H1 (cell line): ENCODE data around the gene LAMA3. TPM values are rescaled to one million over a fixed set of nuclear protein-coding genes. Genes with fewer than 3 reads are reported as not detected.

Source experiments
- CTCF ChIA-PET: fragments of 300-600 bp; sonication (Branson Sonifier 250); formaldehyde crosslinking; loops from one replicate; lab custom pipeline; 2021; ENCODE audit not compliant: partially characterized antibody; lab: Charles Lee
- POLR2A ChIA-PET: fragments of 300-600 bp; sonication (Branson Sonifier 250); formaldehyde crosslinking; loops from one replicate; lab custom pipeline; 2021; ENCODE audit warnings: inconsistent platforms; ENCODE audit not compliant: partially characterized antibody; lab: Charles Lee
- DNase-seq, 2 experiments: peaks; one replicate each; pipeline versions ENCODE4 v3.0.0 to v3.0.0-alpha.2; 2010 to 2022; ENCODE audit warnings: low spot score in 2 of 2, low read depth in 1 of 2, mixed read lengths in 1 of 2
- FAIRE-seq: peaks from 2 replicates; lab custom pipeline; 2011; peaks lifted over from hg19 to GRCh38; lab: Jason Lieb, UNC
- H2AFZ ChIP-seq: 2 replicates; pipeline ENCODE4 v1.8.1; 2012; ENCODE audit warnings: low read length, inconsistent platforms
- H2AK5ac ChIP-seq: 2 replicates; pipeline ENCODE4 v1.6.1; 2013; ENCODE audit warnings: low read depth, low read length
- H2BK120ac ChIP-seq: replicated peaks from 2 replicates; pipeline ENCODE3; 2013; ENCODE audit warnings: low read depth, low read length, inconsistent platforms
- H2BK12ac ChIP-seq: 2 replicates; pipeline ENCODE4 v1.6.1; 2013; ENCODE audit warnings: low read depth, low read length
- H2BK15ac ChIP-seq: 2 replicates; pipeline ENCODE4 v1.6.1; 2013; ENCODE audit warnings: low read length
- H2BK20ac ChIP-seq: 2 replicates; pipeline ENCODE4 v1.6.1; 2013; ENCODE audit warnings: low read length
- H2BK5ac ChIP-seq: 2 replicates; pipeline ENCODE4 v1.6.1; 2013; ENCODE audit warnings: low read depth, low read length
- H3K14ac ChIP-seq: 2 replicates; pipeline ENCODE4 v1.6.1; 2013; ENCODE audit warnings: inconsistent platforms; ENCODE audit not compliant: insufficient read length
- H3K18ac ChIP-seq: 2 replicates; pipeline ENCODE4 v1.6.1; 2013; ENCODE audit warnings: low read length; ENCODE audit errors: extremely low read depth
- H3K23ac ChIP-seq: 2 replicates; pipeline ENCODE4 v1.6.1; 2013; ENCODE audit warnings: inconsistent platforms; ENCODE audit not compliant: insufficient read length
- H3K23me2 ChIP-seq: 2 replicates; pipeline ENCODE4 v1.6.1; 2013; ENCODE audit warnings: low read depth, low read length
- H3K27ac ChIP-seq: 2 replicates; pipeline ENCODE4 v1.6.1; 2011; ENCODE audit warnings: low read depth, low read length, inconsistent platforms
- H3K27me3 ChIP-seq, 4 experiments: replicated peaks in 1 of 4; 1 replicate in 1 of 4; 2 replicates in 3 of 4; pipeline versions ENCODE4 v1.6.1 to v1.8.1; 2011 to 2013; ENCODE audit warnings: low read length in 3 of 4, mild to moderate bottlenecking in 3 of 4, inconsistent platforms in 2 of 4, mixed read lengths in 2 of 4, moderate library complexity in 1 of 4; ENCODE audit not compliant: control insufficient read depth in 3 of 4, insufficient read depth in 3 of 4; ENCODE audit errors: extremely low read depth in 1 of 4
- H3K36me3 ChIP-seq, 4 experiments: 2 replicates each; pipeline versions ENCODE4 v1.6.1 to v1.8.1; 2011 to 2013; ENCODE audit warnings: mild to moderate bottlenecking in 4 of 4, low read length in 3 of 4, moderate library complexity in 2 of 4, control low read depth in 1 of 4, inconsistent platforms in 1 of 4; ENCODE audit not compliant: insufficient read depth in 4 of 4, control insufficient read depth in 2 of 4
- H3K4ac ChIP-seq: replicated peaks from 2 replicates; pipeline ENCODE3; 2013; ENCODE audit warnings: low read length, low read depth, mixed read lengths, inconsistent platforms; ENCODE audit not compliant: insufficient read length
- H3K4me1 ChIP-seq, 4 experiments: replicated peaks in 1 of 4; 1 replicate in 1 of 4; 2 replicates in 3 of 4; pipeline versions ENCODE4 v1.6.1 to v1.8.1; 2011 to 2013; ENCODE audit warnings: low read length in 3 of 4, inconsistent platforms in 2 of 4, mixed read lengths in 1 of 4; ENCODE audit not compliant: insufficient read depth in 4 of 4, control insufficient read depth in 3 of 4
- H3K4me2 ChIP-seq, 2 experiments: 2 replicates each; pipeline versions ENCODE4 v1.6.1 to v1.8.1; 2011 to 2013; ENCODE audit warnings: low read depth in 2 of 2, low read length in 2 of 2, control low read depth in 1 of 2, inconsistent platforms in 1 of 2, mild to moderate bottlenecking in 1 of 2; ENCODE audit not compliant: insufficient read depth in 1 of 2
- H3K4me3 ChIP-seq, 4 experiments: fragments of 200-600, 300-600 bp in 1 of 4; sonication (generic), shearing (Covaris generic), sonication (Bioruptor Twin) in 1 of 4; 2 replicates each; pipeline versions ENCODE4 v1.5.1 to v1.8.1; 2011 to 2016; ENCODE audit warnings: low read length in 4 of 4, low read depth in 3 of 4, control low read depth in 2 of 4, inconsistent platforms in 2 of 4, mild to moderate bottlenecking in 2 of 4, mixed read lengths in 1 of 4, moderate library complexity in 1 of 4; ENCODE audit not compliant: insufficient read depth in 2 of 4; ENCODE audit errors: extremely low read depth in 1 of 4
- H3K56ac ChIP-seq: replicated peaks from 2 replicates; pipeline ENCODE3; 2013; ENCODE audit warnings: low read depth, mild to moderate bottlenecking, mixed read lengths, low read length, inconsistent platforms; ENCODE audit not compliant: insufficient read length
- H3K79me1 ChIP-seq: 2 replicates; pipeline ENCODE4 v1.6.1; 2013; ENCODE audit warnings: low read depth, low read length, control low read depth
- H3K79me2 ChIP-seq, 2 experiments: 2 replicates each; pipeline versions ENCODE4 v1.6.1 to v1.8.1; 2012 to 2013; ENCODE audit warnings: low read length in 2 of 2, mild to moderate bottlenecking in 2 of 2, inconsistent platforms in 1 of 2; ENCODE audit not compliant: insufficient read depth in 2 of 2, control insufficient read depth in 1 of 2
- H3K9ac ChIP-seq, 4 experiments: replicated peaks in 1 of 4; 1 replicate in 1 of 4; 2 replicates in 3 of 4; pipeline versions ENCODE4 v1.6.1 to v1.8.1; 2011 to 2013; ENCODE audit warnings: low read depth in 3 of 4, low read length in 3 of 4, control low read depth in 2 of 4, mild to moderate bottlenecking in 2 of 4, moderate library complexity in 2 of 4, inconsistent platforms in 1 of 4; ENCODE audit errors: extremely low read depth in 1 of 4
- H3K9me3 ChIP-seq, 2 experiments: 2 replicates each; pipeline versions ENCODE4 v1.6.1 to v1.8.1; 2012 to 2013; ENCODE audit warnings: mild to moderate bottlenecking in 2 of 2, moderate library complexity in 2 of 2, control low read depth in 1 of 2, inconsistent platforms in 1 of 2, low read depth in 1 of 2, low read length in 1 of 2, mixed read lengths in 1 of 2; ENCODE audit not compliant: insufficient read depth in 2 of 2
- H4K20me1 ChIP-seq, 2 experiments: replicated peaks in 1 of 2; 2 replicates each; pipeline versions ENCODE3 to v1.8.1; 2011 to 2013; ENCODE audit warnings: inconsistent platforms in 2 of 2, low read length in 2 of 2, mild to moderate bottlenecking in 1 of 2; ENCODE audit not compliant: insufficient read depth in 2 of 2, control insufficient read depth in 1 of 2
- H4K5ac ChIP-seq: 2 replicates; pipeline ENCODE4 v1.6.1; 2013; ENCODE audit warnings: low read length, low read depth, mixed read lengths, inconsistent platforms; ENCODE audit not compliant: insufficient read length
- H4K8ac ChIP-seq: 2 replicates; pipeline ENCODE4 v1.8.0; 2013; ENCODE audit warnings: mild to moderate bottlenecking, moderate library complexity, low read length, inconsistent platforms; ENCODE audit not compliant: insufficient read depth; ENCODE audit errors: extremely low read depth
- H4K91ac ChIP-seq: replicated peaks from 2 replicates; pipeline ENCODE3; 2013; ENCODE audit warnings: low read length, mixed read lengths, inconsistent platforms; ENCODE audit not compliant: insufficient read length
- BACH1 ChIP-seq: IDR thresholded peaks from 2 replicates; pipeline ENCODE4 v1.6.1; 2012; ENCODE audit warnings: low read length, improper control_type of control experiment
- CHD1 ChIP-seq: IDR thresholded peaks from 2 replicates; pipeline ENCODE4 v1.6.1; 2012; ENCODE audit warnings: low read depth, low read length, improper control_type of control experiment
- JUN ChIP-seq: IDR thresholded peaks from 2 replicates; pipeline ENCODE4 v1.6.1; 2011; ENCODE audit warnings: low read depth, mild to moderate bottlenecking, improper control_type of control experiment, low read length
- KDM4A ChIP-seq: IDR thresholded peaks from one replicate; pipeline ENCODE4 v1.7.1; 2012; ENCODE audit warnings: low read depth, mild to moderate bottlenecking, moderate library complexity, low read length, inconsistent platforms; ENCODE audit not compliant: severe bottlenecking
- NRF1 ChIP-seq: IDR thresholded peaks from 2 replicates; pipeline ENCODE4 v1.6.1; 2011; ENCODE audit warnings: mild to moderate bottlenecking, low read depth, low read length, improper control_type of control experiment
- PHF8 ChIP-seq: fragments of 200-600 bp; sonication (generic); conservative IDR thresholded peaks from 2 replicates; pipeline ENCODE4 v1.7.1; 2012; ENCODE audit warnings: low read depth, mild to moderate bottlenecking, inconsistent platforms, low read length, moderate library complexity
- RBBP5 ChIP-seq: IDR thresholded peaks from 2 replicates; pipeline ENCODE4 v1.7.1; 2012; ENCODE audit warnings: low read depth, mild to moderate bottlenecking, inconsistent platforms, low read length, moderate library complexity, borderline replicate concordance
- RFX5 ChIP-seq: IDR thresholded peaks from 2 replicates; pipeline ENCODE4 v1.6.1; 2011; ENCODE audit warnings: low read depth, low read length, improper control_type of control experiment, borderline replicate concordance
- SP2 ChIP-seq: IDR thresholded peaks from 2 replicates; pipeline ENCODE4 v1.6.1; 2012; ENCODE audit warnings: mild to moderate bottlenecking, low read length, inconsistent platforms
- SRF ChIP-seq: IDR thresholded peaks from 2 replicates; pipeline ENCODE4 v1.6.1; 2011; ENCODE audit warnings: mild to moderate bottlenecking, low read depth, low read length, moderate library complexity
- SUZ12 ChIP-seq: fragments of 200-600 bp; sonication (generic); IDR thresholded peaks from 2 replicates; pipeline ENCODE4 v1.6.1; 2012; ENCODE audit warnings: mild to moderate bottlenecking, inconsistent platforms, low read length, moderate library complexity, mixed read lengths
- TAF1 ChIP-seq: IDR thresholded peaks from 2 replicates; pipeline ENCODE4 v1.6.1; 2011; ENCODE audit warnings: mild to moderate bottlenecking, low read depth, low read length
- TEAD4 ChIP-seq: IDR thresholded peaks from 2 replicates; pipeline ENCODE4 v1.6.1; 2012; ENCODE audit warnings: low read depth, low read length, inconsistent platforms, mixed read lengths
- YY1 ChIP-seq: IDR thresholded peaks from 2 replicates; pipeline ENCODE4 v1.6.1; 2011; ENCODE audit warnings: low read depth, mild to moderate bottlenecking, low read length
- WGBS, 2 experiments: shearing (Covaris generic) in 1 of 2; methylation state at CpG; one replicate each; pipeline versions ENCODE4 v1.1.6 to v1.1.7; 2013 to 2015; ENCODE audit warnings: low lambda C conversion rate in 2 of 2, mixed read lengths in 2 of 2, inconsistent platforms in 1 of 2, low coverage in 1 of 2, missing lambda C conversion rate in 1 of 2; ENCODE audit not compliant: insufficient replicate concordance in 2 of 2, insufficient coverage in 1 of 2, insufficient read length in 1 of 2; ENCODE audit errors: extremely low coverage in 1 of 2, missing lambda C conversion rate in 1 of 2; 5-methylcytosine and 5-hydroxymethylcytosine counted together
- polyA plus RNA-seq, 7 experiments: library from polyadenylated mRNA; depleted of rRNA in 3 of 7; stranded (reverse) in 5 of 7; unstranded in 2 of 7; fragments of >200 nt in 5 of 7; fragments of 200-250 nt in 2 of 7; gene quantifications; 1 replicate in 5 of 7; 2 replicates in 1 of 7; 4 replicates in 1 of 7; pipeline versions ENCODE4 v1.2.1 to v1.2.3, GENCODE V29; 2011 to 2013; ENCODE audit warnings: missing spikeins in 2 of 7, mixed read lengths in 2 of 7
- total RNA-seq: library from RNA; stranded (reverse); fragmentation: NEBNext Ultra II Directional; extraction: Animal tissue kit (Norgen Biotek cat#: 25700); gene quantifications from 2 replicates; pipeline ENCODE4 v1.2.1, GENCODE V29; 2021

The LAMA3 gene
- total and polyA plus RNA-seq, 2 of the 8 experiments (the other 6 are each of a cell fraction or from before 2014, with no cell fraction given): 0.76 to 5.0 TPM

- Histone ChIP-seq H3K23me2 (no peaks in the 10 kb centered on the region), H3K4me1 (peaks cover 0 to 9% (median 6%) of the 10 kb centered on the region in 4 experiments; a peak in 3 of 7 replicates), H3K18ac (no peak overlapping the region), H2AK5ac (no peak overlapping the region), H3K27ac (no peak overlapping the region), H4K8ac (no peak overlapping the region), H3K36me3 (no peaks in the 10 kb centered on the region), H4K91ac (no peak overlapping the region), H2BK12ac (no peak overlapping the region), H3K9me3 (no peaks in the 10 kb centered on the region), H3K56ac (no peak overlapping the region), H2BK120ac (no peak overlapping the region), H4K20me1 (no peaks in the 10 kb centered on the region), H3K79me2 (no peaks in the 10 kb centered on the region), H2BK5ac (no peak overlapping the region), H3K4me2 (no peak overlapping the region), H3K27me3 (no peaks in the 10 kb centered on the region), H3K9ac (no peak overlapping the region), H2AFZ (no peak overlapping the region), H3K23ac (no peak overlapping the region), H2BK20ac (no peak overlapping the region), H4K5ac (no peak overlapping the region), H2BK15ac (no peak overlapping the region), H3K4ac (no peak overlapping the region), H3K14ac (no peak overlapping the region), H3K4me3 (no peak overlapping the region), H3K79me1 (no peaks in the 10 kb centered on the region)
- ChIA-PET POLR2A (no interaction called here), CTCF (interaction anchor here (0.6 kb wide), 1 partner anchor 302 kb away, joined by 3 read pairs; no protein-coding TSS in a partner anchor)
- WGBS, 2 experiments: 95% methylated on average over 2 of the region's 2 CpGs; no CpG with 5 or more reads in 1 of the 2 experiments
- no peak for DNase-seq
- no peak for FAIRE-seq
- no peak for TF ChIP-seq KDM4A
- TF ChIP-seq SUZ12: no peak
- TF ChIP-seq JUN: no peak
- TF ChIP-seq NRF1: no peak
- no peak for TF ChIP-seq CHD1
- no peak for TF ChIP-seq RBBP5
- TF ChIP-seq YY1: no peak
- no peak for TF ChIP-seq SRF
- no peak for TF ChIP-seq PHF8
- no peak for TF ChIP-seq SP2
- TF ChIP-seq BACH1: no peak
- TF ChIP-seq RFX5: no peak
- no peak for TF ChIP-seq TAF1
- TF ChIP-seq TEAD4: no peak
Measured at GRCh38 chr18:23825496-23825895, 136.2 kb downstream of the LAMA3 start.
